GM19328 (cell line): ENCODE results near the gene SDSL.

Source experiments
- ATAC-seq: cut with Tn5 transposase; IDR thresholded peaks from one replicate; pipeline ENCODE4 v1.9.1; 2021; ENCODE audit warnings: mild to moderate bottlenecking, moderate library complexity; ENCODE audit not compliant: unreplicated experiment

SDSL gene, protein sequence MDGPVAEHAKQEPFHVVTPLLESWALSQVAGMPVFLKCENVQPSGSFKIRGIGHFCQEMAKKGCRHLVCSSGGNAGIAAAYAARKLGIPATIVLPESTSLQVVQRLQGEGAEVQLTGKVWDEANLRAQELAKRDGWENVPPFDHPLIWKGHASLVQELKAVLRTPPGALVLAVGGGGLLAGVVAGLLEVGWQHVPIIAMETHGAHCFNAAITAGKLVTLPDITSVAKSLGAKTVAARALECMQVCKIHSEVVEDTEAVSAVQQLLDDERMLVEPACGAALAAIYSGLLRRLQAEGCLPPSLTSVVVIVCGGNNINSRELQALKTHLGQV

DNA sequence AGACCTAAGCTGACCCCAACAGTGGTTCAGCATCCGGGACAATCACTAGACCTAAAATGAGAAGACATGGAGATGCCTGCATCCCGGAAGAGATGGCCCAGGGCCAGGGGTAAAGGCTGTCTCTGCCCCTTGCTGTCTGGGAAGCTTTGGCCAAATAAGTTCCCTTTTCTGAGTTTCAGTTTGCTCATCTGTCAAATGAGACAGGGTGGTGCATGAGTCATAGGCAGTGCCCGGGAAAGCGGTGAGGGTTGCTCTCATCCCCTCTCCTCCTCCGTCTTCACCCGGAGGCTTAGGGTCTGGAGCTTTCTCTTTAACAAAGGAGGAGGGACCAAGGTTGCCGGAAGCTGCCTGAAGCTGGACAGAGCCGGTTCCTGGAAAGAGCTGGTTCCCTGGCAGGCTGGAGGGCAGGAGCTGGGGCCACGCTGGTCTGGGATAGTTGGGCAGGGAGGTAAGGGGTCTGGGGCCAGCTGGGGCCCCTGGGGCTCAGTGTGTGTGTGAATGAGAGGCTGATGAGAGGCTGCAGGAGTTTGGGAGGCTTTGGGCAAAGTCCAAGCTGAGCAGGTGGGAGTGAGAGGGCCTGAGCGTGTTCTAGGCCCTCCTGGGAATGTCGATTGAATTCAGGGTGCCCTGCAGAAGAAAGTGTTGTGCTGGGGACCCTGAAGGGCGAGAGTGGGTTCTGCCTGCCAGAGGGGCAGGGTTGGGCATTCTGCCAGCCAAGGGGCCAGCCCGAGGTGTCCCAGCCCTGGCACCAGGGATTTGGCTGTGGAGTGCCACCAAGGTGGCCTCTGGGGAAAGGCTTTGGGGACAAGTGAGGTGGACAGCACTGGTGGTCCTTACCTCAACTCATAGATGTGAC lies at the start of gene SDSL:
TSS of gene SDSL (plus strand) at position 351 of the 856 bp plus-strand sequence. CDS start 5,603 bp downstream, outside the sequence.
- peak; percentile 67 for ATAC-seq

- ATAC-seq: no peak
Measured at GRCh38 chr12:113373440-113373839, 48.7 kb upstream of the SDSL start.

GRCh38 chr12:113373969-113374368 lies 48.2 kb upstream of the SDSL start:
- no peak for ATAC-seq

GRCh38 chr12:113374823-113375428 lies 47.3 kb upstream of the SDSL start:
- ATAC-seq: no peak

DNA sequence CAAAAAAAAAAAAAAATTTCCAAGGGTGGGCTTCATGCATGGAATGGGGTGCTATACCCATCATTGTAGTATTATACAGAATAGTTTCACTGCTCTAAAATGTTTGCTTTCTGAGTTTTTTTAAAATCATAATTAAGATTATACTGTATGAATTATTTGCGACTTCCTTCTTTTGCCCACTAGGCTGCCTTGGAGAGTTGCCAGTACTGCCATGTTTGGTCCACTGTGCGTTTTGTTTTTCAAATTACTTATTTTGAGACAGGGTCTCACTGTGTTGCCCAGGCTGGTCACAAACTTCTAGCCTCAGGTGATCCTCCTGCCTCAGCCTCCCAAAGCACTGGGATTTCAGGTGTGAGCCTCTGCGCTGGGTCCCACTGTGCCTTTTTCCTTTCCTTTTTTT lies 43.9 kb upstream of the SDSL start:
- no peak for ATAC-seq

DNA sequence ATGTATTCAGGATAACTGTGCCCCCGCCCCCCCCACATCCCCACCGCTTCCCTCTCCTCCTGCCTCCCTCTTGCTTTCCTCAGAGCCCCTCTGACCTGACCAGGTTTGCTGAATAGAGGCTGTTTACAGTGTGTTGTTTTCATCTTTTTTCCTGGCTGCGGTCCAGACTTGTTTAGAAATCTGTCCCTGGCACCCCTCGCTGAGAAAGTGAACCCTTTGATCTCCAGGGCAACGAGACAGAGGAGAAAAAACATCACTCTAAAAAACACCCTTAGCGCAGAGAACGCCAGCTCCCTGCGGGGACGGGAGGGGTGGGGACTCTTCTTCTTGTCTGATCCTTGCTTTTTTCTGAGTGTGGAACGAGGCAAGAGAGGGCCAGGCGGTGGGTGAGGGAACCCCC lies 41.0 kb upstream of the SDSL start:
- no peak for ATAC-seq

DNA sequence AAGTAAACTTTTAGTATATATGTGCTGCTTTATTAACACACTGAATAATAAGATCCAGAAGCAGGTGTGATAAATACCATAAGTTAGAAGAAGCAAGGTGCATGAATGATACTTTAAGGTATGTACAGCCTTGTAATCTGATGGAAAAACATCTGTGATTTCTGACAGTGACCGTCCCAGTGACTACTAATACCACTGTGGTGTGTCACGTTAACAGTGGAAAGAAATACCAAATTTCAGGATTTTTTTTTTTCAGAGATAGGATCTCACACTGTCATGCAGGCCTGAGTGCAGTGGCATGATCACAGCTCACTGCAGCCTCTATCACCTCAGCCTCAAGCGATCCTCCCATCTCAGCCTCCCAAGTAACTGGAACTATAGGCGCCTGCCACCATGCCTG lies 40.0 kb upstream of the SDSL start:
- no peak for ATAC-seq

DNA sequence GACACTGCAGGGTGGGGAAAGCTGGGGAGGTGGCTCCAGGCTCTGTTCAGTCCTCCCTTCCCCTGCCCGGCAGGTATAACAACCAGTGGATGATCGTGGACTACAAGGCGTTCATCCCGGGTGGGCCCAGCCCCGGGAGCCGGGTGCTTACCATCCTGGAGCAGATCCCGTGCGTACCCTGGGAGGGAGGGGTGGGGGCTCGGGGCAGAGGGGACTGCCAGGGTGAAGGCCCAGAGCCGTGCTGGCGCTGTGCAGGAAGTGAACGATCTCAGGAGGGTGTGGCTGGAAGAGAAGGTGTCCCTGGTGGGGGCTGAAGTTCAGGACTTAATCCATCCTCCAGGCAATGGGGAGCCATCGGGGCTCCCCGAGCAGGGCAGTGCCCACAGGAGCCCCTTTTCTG lies 37.4 kb upstream of the SDSL start:
- ATAC-seq: no peak

GRCh38 chr12:113385282-113385882 lies 36.8 kb upstream of the SDSL start:
- ATAC-seq: no peak

- no peak for ATAC-seq
Measured at GRCh38 chr12:113386866-113387566, 35.2 kb upstream of the SDSL start.

- no peak for ATAC-seq
Measured at GRCh38 chr12:113387631-113388030, 34.5 kb upstream of the SDSL start.

DNA sequence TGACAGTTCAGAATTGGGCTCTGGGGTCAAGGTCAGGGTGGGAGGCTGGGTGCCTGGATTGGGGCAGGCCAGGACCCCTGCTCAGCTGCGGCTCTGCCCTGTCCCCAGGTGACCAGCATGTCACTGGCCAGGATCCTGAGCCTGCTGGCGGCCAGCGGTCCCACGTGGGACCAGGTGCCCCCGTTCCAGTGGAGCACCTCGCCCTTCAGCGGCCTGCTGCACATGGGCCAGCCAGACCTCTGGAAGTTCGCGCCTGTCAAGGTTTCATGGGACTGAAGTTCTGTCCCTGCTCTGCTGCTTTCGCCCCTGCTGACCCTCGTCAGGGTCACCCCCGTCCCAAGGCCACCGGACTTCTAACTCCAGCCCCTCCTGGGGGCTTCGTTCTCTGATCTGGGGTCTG lies 33.8 kb upstream of the SDSL start:
- no peak for ATAC-seq

DNA sequence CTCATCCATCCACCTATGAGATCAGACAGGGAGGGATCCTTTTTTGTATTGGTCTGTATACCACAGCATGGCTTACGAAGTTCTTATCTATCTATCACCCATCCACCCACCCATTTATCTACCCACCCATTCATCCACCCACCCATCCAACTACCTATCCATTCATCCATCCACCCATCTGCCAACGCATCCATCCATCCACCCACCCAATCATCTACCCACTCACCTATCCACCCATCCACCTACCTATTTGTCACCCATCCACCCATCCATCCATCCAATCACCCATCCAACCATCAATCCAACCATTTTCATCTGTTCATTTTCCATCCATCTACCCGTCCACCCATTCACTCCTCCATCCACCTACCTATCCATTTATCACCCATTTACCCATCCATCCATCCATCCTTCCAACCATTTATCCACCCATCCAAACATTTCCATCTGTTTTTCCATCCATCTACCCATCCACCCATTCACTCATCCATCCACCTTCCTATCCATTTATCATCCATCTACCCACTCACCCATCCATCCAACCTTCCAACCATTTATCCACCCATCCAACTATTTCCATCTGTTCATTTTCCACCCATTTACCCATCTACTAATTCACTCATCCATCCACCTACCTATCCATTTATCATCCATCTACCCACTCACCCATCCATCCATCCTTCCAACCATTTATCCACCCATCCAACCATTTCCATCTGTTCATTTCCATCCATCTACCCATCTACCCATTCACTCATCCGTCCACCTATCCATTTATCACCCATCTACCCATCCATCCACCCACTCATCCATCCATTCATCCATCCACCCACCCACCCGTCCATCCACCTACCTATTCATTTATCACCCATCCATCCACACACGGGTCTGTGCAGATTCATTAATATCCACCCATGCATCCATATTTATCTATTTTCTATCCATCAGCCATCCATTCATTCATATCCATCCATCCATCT lies 31.8 kb upstream of the SDSL start:
- no peak for ATAC-seq

DNA sequence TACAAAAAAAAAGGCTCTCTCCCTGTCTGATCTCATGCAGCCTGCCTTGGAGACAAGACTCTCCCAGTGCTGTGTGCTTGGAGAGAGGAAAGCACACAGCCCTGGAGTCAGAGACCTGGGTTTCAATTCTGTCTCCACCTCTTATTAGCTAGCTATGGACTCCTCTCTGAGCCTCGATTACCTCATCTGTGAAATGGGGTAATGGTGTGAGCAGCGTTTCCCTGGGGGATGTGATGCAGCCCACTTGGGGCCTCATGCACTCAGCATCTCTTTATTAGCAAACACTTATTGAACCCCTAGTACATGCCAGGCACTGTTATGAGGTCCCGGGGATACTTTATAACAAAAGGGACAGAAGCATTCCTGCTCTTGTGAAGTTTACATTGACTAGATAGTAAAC lies 31.0 kb upstream of the SDSL start:
- no peak for ATAC-seq

GRCh38 chr12:113391650-113392337 lies 30.4 kb upstream of the SDSL start:
- ATAC-seq: no peak

GRCh38 chr12:113392520-113392919 lies 29.7 kb upstream of the SDSL start:
- no peak for ATAC-seq

- no peak for ATAC-seq
Measured at GRCh38 chr12:113392988-113393579, 29.1 kb upstream of the SDSL start.

- no peak for ATAC-seq
Measured at GRCh38 chr12:113393749-113394148, 28.4 kb upstream of the SDSL start.

DNA sequence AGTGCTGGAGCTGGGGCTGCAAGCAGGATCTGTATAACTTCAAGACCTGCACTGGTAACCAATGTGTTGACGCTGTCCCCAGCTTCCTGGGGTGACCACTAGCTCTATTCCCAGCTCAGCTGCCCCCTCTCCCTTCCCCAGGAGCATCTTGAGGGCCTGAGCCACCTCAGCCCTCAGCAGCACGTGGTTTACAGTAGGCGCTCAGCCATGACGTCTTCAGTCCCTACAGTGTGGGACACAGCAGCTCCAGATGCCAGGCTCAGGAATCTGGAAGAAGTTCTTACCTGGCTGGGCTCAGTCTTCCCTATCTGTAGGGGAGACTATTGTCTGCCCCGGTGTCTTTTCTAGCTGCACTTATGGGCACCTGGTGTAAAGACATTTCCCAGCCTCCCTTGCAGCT lies 27.1 kb upstream of the SDSL start:
- ATAC-seq: no peak
